AG04450 (cell line): ENCODE data around the gene ZNF586. TPM values are rescaled to one million over a fixed set of nuclear protein-coding genes. Genes with fewer than 3 reads are reported as not detected.
A peak's percentile ranks its signal among the peaks of the same experiment; 100 is the strongest.

ENCODE experiments used
- CTCF ChIA-PET: fragments of 300-600, 350-600 bp; formaldehyde crosslinking; extraction: SDS; loops from one replicate; lab custom pipeline; 2022; ENCODE audit warnings: antibody characterized with exemption, inconsistent platforms; lab: Charles Lee
- POLR2A ChIA-PET: fragments of 350-600 bp; formaldehyde crosslinking; extraction: SDS; loops from one replicate; lab custom pipeline; 2021; ENCODE audit warnings: antibody characterized with exemption, inconsistent platforms; lab: Yijun Ruan, JAX
- DNase-seq: peaks from one replicate; pipeline ENCODE4 v3.0.0-alpha.2; 2011; ENCODE audit warnings: low read depth, low spot score
- H3K27ac ChIP-seq: one replicate; pipeline ENCODE4 v1.5.1; 2012; ENCODE audit warnings: low read depth, low read length, control low read depth
- H3K27me3 ChIP-seq: one replicate; pipeline ENCODE4 v1.6.0; 2012; ENCODE audit warnings: low read length; ENCODE audit not compliant: control insufficient read depth, insufficient read depth
- H3K4me3 ChIP-seq: 2 replicates; pipeline ENCODE4 v1.5.1; 2011; ENCODE audit warnings: mild to moderate bottlenecking, low read depth, low read length, control low read depth
- H3K9me3 ChIP-seq: 2 replicates; pipeline ENCODE4 v1.5.1; 2012; ENCODE audit warnings: low read length; ENCODE audit not compliant: control insufficient read depth, insufficient read depth
- polyA plus RNA-seq: library from polyadenylated mRNA; depleted of rRNA; stranded (reverse); fragments of >200 nt; gene quantifications from 2 replicates; pipeline ENCODE4 v1.2.3, GENCODE V29; 2011; rRNA removed
- TF ChIP-seq, protein P1 (sequence below): IDR thresholded peaks from 2 replicates; pipeline ENCODE4 v1.5.1; 2011; ENCODE audit warnings: low read depth, low read length, control low read depth, inconsistent platforms

Gene ZNF586
- polyA plus RNA-seq, 1 experiment: 9.8 TPM

DNA sequence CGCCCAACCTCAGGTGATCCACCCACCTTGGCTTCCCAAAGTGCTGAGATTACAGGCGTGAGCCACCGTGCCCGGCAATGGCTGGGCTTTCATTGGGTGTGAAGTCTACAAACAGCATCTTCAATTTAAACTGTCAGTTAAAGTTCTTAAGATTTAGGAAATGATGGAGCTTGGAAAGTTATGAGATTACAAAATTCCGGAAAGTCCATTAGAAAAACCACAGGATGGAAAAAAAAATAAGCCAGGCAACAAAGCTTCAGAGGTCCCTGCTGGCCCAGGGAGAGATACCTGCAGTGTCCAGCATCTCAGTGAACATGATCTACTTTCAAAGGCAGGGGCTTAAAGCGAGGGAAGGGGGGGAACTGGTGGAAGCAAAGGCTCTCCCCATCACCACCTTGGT, 56.0 kb downstream of the ZNF586 start:
- no peaks in the 10 kb centered on the region; the same call in 1 of the 2 replicates for H3K9me3 ChIP-seq
- TF ChIP-seq, protein P1, sequence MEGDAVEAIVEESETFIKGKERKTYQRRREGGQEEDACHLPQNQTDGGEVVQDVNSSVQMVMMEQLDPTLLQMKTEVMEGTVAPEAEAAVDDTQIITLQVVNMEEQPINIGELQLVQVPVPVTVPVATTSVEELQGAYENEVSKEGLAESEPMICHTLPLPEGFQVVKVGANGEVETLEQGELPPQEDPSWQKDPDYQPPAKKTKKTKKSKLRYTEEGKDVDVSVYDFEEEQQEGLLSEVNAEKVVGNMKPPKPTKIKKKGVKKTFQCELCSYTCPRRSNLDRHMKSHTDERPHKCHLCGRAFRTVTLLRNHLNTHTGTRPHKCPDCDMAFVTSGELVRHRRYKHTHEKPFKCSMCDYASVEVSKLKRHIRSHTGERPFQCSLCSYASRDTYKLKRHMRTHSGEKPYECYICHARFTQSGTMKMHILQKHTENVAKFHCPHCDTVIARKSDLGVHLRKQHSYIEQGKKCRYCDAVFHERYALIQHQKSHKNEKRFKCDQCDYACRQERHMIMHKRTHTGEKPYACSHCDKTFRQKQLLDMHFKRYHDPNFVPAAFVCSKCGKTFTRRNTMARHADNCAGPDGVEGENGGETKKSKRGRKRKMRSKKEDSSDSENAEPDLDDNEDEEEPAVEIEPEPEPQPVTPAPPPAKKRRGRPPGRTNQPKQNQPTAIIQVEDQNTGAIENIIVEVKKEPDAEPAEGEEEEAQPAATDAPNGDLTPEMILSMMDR: no peak
- H3K4me3 ChIP-seq: no peak overlapping the region
- no peaks in the 10 kb centered on the region for H3K27me3 ChIP-seq
- ChIA-PET CTCF (no interaction called here), POLR2A (interaction anchor here (0.7 kb wide), 1 partner anchor 37 kb away, joined by 3 read pairs; no protein-coding TSS in a partner anchor)
- DNase-seq: no peak
- no peak overlapping the region for H3K27ac ChIP-seq

DNA sequence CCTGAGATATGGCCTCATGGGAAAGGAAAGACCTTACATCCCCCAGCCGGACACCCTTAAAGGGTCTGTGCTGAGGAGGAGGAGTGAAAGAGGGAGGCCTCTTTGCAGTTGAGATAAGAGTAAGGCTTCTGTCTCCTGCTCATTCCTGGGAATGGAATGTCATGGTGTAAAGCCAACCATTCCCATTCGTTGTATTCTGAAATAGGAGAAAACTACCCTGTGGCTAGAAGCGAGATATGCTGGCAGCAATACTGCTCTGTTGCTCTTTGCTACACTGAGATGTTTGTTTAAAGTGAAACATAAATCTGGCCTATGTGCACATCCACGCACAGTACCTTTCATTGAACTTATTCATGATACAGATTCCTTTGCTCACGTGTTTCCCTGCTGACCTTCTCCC, 59.8 kb downstream of the ZNF586 start:
- Histone ChIP-seq H3K9me3 (no peaks in the 10 kb centered on the region; the same call in 1 of the 2 replicates), H3K27ac (peak overlapping the region; percentile 21), H3K4me3 (no peak overlapping the region), H3K27me3 (no peaks in the 10 kb centered on the region)
- ChIA-PET POLR2A (no interaction called here), CTCF (interaction anchor here (0.7 to 1.1 kb wide), 2 partner anchors 121 to 715 kb away, joined by 3 read pairs; no protein-coding TSS in a partner anchor)
- no peak for DNase-seq
- TF ChIP-seq, protein P1: no peak

DNA sequence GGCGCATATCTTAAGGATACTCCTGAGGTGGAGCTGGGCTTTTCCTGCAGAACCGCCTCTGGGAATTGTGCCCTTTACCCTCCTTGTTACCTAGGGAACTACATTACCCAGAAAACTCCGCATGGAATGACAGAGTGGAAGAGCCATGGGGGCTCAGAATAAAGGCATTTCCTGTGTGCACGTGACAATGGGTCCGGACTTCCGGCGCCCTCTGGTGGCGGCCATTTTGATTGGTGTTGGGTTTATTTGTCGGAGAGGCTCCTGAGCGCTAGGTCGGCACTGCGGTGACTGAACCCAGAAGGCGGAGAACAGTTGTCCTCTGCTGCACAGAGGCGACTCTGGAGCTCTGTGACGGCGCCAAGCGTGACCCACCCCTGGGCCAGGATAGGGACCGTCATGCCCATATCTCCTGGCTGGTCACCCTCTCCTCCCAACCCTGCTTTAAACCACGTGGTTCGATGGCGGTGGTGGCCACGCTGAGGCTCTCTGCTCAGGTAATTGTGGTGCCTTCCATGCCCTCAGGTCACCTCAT, 60.7 kb downstream of the ZNF586 start, which contains the start of gene ZNF587B:
TSS of gene ZNF587B (plus strand) at position 229 of the 532 bp plus-strand sequence. CDS start at position 459, 230 bp downstream.
- DNase-seq: peak; percentile 27
- peak within 1 kb of the TSS; percentile 69 for H3K4me3 ChIP-seq
- peak within 1 kb of the TSS; percentile 61 for H3K27ac ChIP-seq
- H3K9me3 ChIP-seq: no peaks in the 10 kb centered on the region; the same call in 1 of the 2 replicates
- TF ChIP-seq, protein P1: peak; percentile 40
- ChIA-PET CTCF (interaction anchor here (0.6 to 1.1 kb wide), 4 partner anchors 11 to 714 kb away, joined by 3 to 5 read pairs (median 3); no protein-coding TSS in a partner anchor), POLR2A (no interaction called here)
- H3K27me3 ChIP-seq: no peaks in the 10 kb centered on the region

Other genes starting within 250 kb of the ZNF586 start
- gene ZNF549, start 242.3 kb upstream of the ZNF586 start, polyA plus RNA-seq: 5.0 and 5.8 TPM in 2 replicates
- 6.8 and 8.2 TPM in 2 replicates for gene ZNF550, start 209.8 kb upstream of the ZNF586 start, polyA plus RNA-seq
- 4.4 and 4.8 TPM in 2 replicates for gene ZNF416, start 190.8 kb upstream of the ZNF586 start, polyA plus RNA-seq
- gene ZIK1, start 185.5 kb upstream of the ZNF586 start, polyA plus RNA-seq: 4.3 and 4.5 TPM in 2 replicates
- gene ZNF530, start 169.8 kb upstream of the ZNF586 start, polyA plus RNA-seq: 1.3 and 1.5 TPM in 2 replicates
- gene ZNF134, start 155.4 kb upstream of the ZNF586 start, polyA plus RNA-seq: 10.7 and 10.9 TPM in 2 replicates
- 12.0 and 14.4 TPM in 2 replicates for gene ZNF211, start 136.5 kb upstream of the ZNF586 start, polyA plus RNA-seq
- gene ZSCAN4, start 100.7 kb upstream of the ZNF586 start, polyA plus RNA-seq: not detected in 2 replicates
- 3.7 TPM in 2 replicates for gene ZNF551, start 87.7 kb upstream of the ZNF586 start, polyA plus RNA-seq
- gene ZNF154, start 60.5 kb upstream of the ZNF586 start, polyA plus RNA-seq: 7.7 and 8.1 TPM in 2 replicates
- gene ZNF671, start 42.1 kb upstream of the ZNF586 start, polyA plus RNA-seq: 7.2 and 7.8 TPM in 2 replicates
- 9.7 and 10.5 TPM in 2 replicates for gene ZNF776, start 22.9 kb upstream of the ZNF586 start, polyA plus RNA-seq
- 2.8 and 2.9 TPM in 2 replicates for gene ZNF552, start 45.2 kb downstream of the ZNF586 start, polyA plus RNA-seq
- gene ZNF587B, start 60.6 kb downstream of the ZNF586 start, polyA plus RNA-seq: 5.7 TPM in 2 replicates
- gene ZNF587, start 80.2 kb downstream of the ZNF586 start, polyA plus RNA-seq: 15.7 and 18.3 TPM in 2 replicates
- 5.4 and 5.6 TPM in 2 replicates for gene ZNF814, start 119.4 kb downstream of the ZNF586 start, polyA plus RNA-seq
- 6.2 and 8.4 TPM in 2 replicates for gene ZNF417, start 146.9 kb downstream of the ZNF586 start, polyA plus RNA-seq
- gene ZNF418, start 165.7 kb downstream of the ZNF586 start, polyA plus RNA-seq: 2.7 and 3.1 TPM in 2 replicates
- gene ZNF256, start 178.0 kb downstream of the ZNF586 start, polyA plus RNA-seq: 3.6 and 4.6 TPM in 2 replicates
- 0.10 and 0.27 TPM in 2 replicates for gene C19orf18, start 204.9 kb downstream of the ZNF586 start, polyA plus RNA-seq
- gene ZNF606, start 233.1 kb downstream of the ZNF586 start, polyA plus RNA-seq: 4.9 TPM in 2 replicates